GM21825 (cell line): ENCODE measurements around the gene ACAP3.

ENCODE experiments used
- ATAC-seq: cut with Tn5 transposase; IDR thresholded peaks from one replicate; pipeline ENCODE4 v1.9.1; 2021; ENCODE audit warnings: mild to moderate bottlenecking, moderate library complexity; ENCODE audit not compliant: unreplicated experiment

ACAP3 gene

DNA sequence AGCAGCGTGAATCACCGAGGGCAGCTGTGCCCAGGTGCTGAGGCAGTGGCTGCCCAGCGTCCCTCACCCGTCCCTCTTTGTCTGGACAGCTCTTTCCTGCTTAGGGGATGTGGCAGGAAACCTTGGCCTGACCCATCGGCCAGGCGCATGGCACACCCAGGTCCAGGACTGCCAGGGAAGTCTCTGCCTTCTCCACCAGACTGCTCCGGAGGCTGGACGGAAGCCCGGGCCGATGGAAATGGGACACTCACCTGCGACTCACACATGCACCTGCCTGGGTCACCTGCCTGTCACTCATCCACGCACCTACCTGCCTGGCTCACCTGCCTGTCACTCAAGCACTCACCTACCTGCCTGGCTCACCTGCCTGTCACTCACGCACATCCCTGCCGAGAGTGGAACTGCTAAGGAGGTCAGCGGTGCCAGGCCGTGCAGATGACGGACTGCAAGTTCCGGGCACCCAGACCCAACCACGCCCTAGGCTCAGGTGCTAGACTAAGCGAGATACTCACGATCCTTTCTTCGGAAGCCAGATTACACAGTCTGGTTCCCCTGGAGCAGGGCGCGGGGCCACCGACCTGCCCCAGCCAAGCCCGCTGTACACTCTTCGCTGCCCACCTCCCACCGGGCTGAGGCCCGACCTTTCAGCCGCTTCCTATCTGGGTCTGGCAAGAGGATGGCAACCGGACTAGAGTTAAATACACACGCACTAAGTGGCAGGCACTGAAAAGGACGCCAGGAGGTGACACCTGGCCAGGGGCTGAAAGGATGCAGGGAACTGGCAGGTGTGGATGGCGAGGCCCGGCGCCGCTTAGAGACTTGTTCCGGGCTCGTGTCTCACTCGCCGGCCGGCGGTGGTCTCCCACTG lies 35.2 kb downstream of the ACAP3 start:
- ATAC-seq: no peak

DNA sequence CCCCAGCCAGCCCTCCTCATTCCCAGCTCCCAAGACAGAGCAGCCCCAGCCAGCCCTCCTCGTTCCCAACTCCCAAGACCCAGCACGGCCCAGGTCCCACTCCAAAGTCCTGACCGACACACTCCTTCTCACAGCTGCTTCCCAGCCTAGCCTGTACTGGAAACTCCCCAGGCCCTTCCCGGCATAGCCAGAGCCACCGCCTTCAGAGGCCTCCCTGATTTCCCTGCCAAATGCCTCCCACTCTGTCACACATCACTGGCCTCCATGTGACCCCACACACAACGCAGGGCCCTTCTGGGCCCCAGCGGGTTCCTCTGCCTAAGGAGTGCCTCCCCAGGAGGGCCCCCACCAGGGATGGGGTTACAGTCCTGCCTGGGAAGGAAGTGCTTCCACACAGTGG lies 36.9 kb downstream of the ACAP3 start:
- no peak for ATAC-seq

DNA sequence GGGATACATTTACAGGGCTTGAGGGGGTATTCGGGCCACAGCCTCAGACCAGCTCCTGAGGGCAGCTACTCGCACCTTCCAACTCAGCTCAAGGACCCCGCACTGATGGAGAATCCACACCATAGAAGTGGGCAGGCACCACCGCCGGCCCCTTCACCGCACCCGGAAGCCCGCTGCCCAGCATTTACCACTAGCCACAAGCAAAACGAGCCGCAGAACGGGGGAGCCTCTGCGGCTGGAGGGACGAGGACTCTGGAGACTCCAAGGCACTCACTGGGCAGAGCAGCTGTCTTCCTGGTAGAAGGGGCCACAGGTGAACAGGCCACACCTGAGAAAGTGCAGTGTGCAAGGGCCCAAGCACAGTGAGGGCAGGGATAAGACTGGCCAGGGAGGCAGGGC lies 39.4 kb downstream of the ACAP3 start:
- no peak for ATAC-seq

DNA sequence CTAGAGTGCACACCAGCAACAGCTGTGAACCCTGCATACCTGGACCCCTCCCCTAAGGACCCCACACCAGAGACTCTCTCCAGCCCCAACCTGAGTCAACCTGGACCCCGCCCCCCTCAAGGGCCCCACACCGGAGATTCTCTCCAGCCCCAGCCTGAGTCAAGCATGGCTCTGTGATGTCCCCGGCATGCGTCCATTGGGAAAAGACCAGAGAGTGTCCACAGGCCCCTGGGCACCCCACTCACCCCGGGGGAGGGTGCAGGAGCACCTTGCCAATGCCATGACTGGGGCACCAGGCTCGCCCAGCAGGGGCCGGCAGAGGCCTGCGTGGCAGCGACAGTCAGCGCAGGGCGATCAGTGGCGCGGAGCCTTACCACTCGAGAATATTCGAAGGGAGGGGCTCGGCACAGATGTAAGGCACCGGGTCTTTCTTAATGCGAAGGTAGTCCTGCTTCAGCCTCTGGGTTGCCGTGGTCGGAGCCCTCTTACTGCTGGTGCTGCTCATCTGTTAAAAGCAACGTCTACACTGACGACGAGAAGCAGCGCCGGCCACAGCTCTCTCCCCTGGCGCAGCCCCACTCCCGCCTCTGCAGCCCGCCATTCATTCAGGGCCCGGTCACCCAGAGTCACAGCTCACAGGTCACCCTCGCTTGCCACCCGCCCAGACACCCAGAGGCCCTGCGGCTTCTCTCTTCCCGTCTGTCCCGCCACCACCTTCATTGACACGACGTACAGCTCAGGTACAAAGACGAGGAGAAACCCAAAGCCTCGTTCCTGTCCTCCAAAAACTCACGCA lies 40.0 kb downstream of the ACAP3 start:
- ATAC-seq: no peak

DNA sequence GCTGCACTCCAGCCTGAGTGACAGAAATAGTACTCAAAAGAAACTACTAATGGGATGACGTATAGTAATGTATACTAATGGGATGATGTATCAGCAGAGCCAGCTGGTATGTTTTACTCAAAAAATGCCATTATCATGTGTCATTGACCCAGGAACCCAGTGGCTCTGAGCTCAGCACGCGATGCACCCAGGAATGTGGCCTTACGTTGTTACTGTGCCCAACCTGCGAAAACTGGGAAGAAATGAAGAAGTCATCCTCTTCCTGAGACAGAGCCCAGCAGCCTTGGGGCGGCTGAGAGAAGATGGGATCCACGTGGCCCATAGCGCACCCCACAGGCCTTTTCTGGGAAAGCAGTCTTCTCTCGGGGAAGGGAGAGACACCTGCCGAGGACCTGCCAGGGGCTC lies 42.9 kb downstream of the ACAP3 start:
- no peak for ATAC-seq

DNA sequence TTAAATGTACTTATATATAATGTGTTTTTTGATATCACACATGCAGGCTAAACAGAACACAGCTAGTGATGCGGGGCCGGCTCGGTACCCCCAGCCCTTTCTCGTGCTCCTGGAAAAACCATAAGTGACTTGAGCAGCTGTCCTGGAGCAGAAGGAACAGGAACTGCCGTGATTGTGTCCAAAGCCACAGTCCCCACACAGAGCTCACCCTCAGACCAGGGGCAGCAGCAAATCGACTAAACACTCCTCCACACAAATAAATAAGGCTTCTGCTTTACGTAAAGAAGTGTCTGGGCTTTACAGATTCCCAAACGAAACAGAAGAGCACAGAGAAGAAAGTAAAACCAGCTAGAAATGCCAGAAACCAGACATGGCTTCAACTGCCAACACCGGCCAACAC lies 43.7 kb downstream of the ACAP3 start:
- ATAC-seq: no peak

DNA sequence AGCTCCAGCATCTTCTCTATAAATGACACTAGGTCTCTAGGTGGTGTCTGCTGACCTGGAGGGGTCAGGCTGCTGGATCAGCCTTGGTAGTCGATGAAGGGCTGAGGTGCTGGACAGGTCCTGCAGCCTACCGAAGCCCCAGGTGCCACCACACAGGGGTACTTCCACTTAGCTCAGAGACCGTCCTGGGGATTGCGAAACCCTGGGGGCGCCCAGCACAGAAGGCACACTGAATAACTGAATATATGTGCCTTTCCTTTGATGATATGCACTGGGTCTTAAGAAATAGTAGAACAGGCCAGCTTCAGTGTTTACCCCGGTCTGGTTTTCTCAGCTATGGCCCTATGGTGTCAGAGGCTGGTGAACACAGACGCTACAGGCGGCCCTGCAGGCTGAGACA lies 45.0 kb downstream of the ACAP3 start:
- ATAC-seq: no peak

DNA sequence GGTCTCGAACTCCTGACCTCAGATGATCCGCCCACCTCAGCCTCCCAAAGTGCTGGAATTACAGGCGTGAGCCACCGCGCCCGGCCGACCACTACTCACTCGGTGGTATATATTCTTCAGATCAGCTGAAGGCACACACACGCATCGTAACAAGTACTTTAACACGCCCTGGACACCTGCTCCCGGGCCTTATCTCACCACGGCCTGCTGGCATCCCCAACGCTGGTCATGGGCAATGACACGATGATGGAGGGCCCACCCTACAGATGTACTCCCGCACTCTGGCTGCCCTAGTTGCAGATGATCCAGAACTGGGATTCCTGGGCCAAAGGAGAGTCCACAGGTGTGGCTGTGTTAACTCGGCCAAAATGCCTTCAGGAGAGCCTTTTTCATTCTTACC lies 45.7 kb downstream of the ACAP3 start:
- no peak for ATAC-seq

DNA sequence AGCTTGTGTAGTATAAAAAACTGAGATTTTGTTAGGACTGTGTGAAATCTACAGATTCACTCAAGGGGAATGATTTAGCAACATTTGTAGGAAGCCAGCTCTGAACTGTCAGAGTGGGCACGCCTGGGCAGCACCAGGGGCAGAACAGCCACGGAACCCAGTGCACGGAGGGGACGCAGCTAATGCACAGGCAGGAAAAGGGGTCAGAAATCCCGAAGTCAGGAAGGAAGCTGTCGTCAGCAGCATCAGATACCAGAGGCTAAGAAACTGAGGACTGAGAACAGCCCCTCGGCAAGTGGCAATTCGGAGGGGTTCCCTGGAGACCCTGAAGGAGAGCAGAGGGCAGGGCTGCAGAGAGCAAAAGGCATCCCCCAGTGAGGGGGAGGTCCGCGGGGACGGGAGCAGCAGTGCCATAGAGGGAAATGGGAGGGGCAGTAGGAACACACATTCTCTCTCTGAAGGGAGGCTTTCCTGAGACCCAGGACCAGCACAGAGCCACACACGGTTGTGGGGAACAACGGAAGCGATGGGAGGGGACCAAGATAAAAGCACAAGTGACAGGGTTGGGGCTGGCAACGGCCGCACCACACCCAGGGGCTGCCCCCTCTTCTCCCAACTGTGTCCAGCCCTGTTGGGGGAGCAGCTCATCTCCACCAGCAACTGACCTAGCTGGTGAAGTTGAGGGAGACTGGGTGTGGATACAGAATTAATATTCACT lies 46.7 kb downstream of the ACAP3 start:
- no peak for ATAC-seq

DNA sequence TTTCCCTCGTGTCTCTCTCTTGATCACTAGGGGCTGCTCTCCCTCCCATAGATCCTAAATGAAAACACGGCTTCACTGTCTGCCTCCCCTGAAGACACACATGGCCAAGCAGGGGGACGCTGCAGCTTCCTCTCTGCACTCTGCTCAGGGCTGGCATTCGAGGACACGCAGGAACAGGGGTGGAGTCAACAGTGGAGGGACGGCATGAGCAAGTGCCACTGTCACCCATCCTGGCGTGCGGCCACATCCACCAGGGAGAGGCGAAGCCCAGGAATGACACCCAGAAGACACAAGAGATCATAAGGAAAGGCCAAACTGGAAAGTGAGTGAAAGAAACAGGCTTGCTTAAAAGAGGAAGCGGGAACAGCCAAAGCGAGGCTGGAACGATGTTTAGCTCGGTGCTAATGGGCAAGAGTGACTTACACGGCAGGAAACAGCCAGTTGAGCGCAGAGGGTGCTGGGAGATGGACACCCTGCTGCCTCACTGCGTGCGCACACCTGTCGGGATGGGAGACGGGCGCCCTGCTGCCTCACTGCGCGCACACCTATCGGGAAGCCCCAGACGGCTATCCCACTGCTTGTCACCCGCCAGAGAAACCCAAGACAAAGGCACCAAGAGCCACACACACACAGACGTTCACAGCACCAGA lies 47.7 kb downstream of the ACAP3 start:
- no peak for ATAC-seq

DNA sequence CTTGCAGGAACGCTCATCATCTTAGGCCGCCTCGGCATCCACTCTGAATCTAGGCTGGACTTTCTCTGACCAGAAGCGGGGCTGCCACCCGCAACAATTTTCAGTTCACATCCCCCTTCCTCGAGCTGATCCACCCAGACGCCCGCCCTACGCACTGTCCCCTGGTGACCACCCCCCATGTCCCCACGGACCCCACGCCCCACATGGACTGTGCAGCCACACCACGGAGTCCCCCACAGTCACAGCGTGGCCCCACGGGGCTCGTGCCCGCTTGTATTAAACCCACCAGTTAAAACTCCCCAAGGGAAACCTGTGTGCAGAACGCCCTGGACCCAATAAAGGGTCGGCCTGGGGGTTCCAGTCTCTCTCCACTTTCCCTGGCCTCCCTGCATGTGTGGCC lies 48.2 kb downstream of the ACAP3 start:
- ATAC-seq: no peak

DNA sequence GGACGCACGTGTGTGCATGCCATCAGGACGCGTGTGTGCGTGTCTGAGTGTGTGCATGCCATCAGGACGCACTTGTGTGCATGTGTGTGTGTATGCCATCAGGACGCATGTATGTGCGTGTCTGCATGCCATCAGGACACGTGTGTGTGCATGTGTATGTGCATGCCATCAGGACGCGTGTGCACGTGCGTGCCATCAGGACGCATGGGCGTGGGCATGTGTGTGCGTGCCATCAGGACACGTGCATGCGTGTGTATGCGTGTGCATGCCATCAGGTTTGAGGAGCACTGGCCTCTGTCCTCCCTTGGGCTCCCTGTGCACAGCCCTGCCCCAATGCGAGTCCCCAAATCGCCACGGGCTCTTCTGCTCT lies 48.6 kb downstream of the ACAP3 start:
- ATAC-seq: no peak

DNA sequence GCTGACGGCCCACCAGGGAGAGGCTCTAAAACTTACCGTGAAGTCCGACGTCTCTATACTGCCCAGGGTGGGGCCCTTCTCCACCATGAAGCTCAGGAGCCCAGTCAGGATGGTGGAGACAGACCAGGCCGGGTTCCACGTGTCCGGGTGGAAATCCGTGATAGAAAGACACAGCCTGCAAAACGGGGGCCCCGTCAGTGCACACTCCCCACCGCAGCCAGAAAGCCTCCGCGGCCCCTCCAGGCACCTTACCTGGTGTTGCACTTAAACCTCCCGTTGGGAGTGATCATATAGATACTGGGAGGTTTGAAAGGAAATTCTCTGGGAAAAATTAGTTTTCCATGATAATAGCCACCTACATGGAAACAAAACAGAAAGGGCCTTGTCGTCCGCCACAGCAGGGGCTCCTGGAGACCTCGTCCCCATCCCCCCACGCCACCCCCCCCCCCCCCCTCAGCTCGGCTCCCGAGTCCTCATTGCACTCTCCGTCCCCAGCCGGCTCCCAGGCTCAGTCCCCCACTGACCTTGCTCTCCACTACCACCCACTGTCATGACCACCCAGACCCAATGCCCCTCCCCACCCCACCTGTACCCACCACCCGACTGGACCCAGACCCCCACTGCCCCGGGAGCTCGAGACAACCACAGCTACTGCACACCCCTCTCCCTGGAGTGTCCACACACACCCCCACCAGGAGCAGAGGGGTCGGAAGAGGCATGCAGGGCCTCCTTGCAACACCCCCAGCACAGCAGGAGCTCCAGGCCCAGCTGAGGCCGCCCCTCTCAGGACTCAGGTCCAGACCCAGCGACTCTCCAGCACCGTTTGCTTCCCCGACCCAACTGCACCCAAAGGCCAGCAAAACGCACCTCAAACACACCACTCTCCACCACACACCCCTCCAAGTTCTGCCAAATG lies 50.5 kb downstream of the ACAP3 start:
- ATAC-seq: no peak

DNA sequence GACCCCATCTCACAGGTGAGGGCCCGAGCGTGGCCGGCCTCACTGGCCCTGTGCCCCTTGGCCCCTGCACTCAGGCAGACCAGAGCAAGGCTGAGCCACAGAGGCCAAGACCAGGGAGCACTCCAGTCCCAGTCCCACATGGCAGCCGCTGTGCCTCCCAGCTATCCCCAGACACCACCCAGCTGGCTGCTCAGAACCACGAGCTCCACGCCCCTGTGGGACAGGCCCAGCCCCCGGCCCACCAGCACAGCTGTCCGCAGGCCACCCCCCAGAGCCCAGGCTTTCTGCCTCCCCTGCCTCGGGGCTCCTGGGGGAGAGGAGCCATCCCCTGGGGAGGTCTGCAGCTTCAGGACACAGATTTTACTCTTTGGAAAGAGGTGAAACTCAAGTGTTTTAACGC lies 52.1 kb downstream of the ACAP3 start:
- ATAC-seq: no peak

DNA sequence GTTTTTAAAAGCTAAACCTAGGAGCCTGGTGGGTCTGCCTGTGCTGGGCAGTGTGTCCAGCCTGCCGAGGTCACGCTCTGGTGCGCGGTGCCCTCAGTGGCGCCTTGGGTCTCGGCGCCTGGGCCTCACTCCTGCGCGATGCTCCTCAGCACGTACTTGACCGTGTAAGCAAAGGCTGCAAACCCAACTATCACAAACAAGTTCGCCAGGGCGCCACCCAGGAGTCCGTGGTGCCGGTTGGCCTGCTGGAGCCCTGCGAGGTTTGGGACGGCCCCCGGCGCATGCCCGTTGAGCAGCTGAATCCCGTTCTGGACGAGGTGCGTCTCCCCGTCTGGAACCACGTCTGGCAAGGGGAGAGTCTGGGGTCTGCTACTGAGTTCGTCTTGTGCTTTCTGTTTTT lies 52.7 kb downstream of the ACAP3 start:
- no peak for ATAC-seq

DNA sequence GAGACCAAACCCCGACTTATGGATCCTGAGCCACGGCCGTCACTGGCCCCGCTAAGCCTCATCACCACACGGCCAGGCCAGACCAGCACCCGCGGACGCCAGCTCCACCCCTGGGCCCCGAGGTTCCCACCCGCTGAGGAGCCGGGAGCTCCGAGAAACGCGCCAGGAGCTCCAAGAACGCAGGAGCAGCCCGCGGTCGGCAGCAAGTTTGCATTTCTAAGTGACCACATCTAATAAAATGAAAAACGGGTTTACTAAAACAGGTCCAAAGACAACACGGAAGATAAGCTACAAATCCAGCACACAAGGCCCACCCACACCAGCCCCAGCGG lies 53.1 kb downstream of the ACAP3 start:
- ATAC-seq: no peak

DNA sequence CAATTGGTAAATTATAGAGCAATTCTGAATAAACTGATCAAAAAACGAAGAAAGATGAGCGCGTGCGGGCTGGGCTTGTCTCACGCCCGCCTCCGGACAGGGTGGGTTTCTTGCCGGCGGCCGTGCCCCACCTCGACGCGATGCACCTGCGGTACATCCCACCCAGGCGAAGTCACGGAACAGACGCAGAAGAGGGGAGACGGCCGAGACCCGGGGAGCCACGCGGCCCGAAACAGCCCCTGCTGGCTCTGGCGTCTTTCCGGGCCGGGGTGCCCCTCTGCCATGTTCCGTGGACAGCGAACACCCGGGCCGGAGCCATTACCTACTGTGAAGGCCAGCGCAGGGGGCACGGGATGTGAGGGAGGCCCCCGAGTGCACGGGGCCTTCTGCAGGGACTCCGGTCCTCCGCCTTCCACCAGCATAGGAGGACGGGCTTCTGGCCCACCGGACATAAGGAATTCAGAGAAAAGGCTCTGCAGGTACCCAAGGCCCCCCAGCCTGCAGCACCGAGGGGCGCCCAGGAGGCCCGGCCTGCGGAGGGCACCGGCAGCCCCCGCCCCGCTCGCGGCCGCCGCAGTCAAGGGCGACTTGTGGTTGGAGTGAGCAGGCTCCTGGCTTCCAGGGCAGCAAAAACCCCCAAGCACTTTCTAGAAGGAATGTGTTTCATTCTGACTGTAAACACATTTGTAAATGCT lies 53.6 kb downstream of the ACAP3 start:
- no peak for ATAC-seq

DNA sequence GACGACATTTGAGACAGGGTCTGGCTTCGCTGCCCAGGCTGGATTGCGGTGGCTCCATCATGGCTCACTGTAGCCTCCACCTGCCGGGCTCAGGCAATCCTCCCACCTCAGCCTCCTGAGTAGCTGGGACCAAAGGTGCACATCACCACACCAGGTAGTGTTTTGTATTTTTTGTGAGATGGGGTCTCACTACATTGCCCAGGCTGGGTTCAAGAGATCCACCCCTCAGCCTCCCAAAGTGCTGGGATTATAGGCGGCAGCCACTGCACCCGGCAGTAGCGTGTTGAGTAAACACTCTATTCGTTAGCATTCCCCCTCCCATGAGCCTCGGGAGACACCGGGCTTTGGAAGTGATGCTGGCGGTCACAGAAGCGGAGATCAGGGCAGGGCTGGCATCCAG lies 54.4 kb downstream of the ACAP3 start:
- ATAC-seq: no peak

DNA sequence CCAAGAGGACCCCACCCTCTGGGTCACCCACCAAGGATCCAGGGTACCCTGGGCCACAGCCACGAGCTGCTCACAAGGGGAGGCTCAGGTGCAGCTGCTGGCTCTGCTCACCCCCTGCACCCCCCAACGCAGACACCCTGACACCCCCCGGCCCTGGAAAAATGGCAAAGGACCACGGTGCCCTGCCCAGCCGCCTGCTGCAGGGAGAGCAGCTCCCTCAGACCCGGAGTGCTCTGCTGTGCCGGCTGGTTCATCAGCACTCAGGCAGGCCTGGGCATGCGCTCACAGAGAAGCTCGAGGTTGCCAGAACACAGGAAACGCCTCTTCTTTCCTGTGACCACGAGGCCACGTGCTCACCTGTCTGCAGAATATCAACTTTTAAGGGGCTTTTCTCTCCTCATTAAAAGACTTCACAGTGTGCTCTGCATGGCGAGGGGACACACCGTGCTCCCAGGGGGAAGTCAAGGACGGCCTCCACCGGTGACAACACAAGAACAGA lies 56.9 kb downstream of the ACAP3 start:
- no peak for ATAC-seq
